ENCODE measurements around the gene RANBP3L. TPM values are rescaled to one million over a fixed set of nuclear protein-coding genes. Genes with fewer than 3 reads are reported as not detected.

The RANBP3L gene
- total and polyA plus RNA-seq, 4 donors = 0.33 to 9.2 (median 2.1) TPM

DNA sequence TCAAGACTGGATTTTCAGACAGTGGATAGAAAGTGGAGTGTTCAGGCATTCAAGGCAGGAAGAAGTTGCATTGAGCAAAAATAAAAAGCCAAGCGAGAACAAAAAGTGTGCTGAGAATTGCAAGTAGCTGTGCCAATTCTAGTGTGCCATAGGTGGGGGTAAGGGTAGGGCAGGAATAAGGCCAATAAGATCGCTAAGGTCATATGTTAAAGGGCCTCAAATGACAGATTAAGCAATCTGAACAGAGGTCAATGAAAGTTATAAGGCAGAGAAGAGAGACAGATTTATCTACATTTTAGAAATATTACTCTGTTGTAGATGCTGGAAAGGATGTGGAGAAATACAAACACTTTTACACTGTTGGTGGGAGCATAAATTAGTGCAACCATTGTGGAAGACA lies 96.4 kb downstream of the RANBP3L start:
- Histone ChIP-seq H3K9me3 (ENCODE audit: control insufficient read depth in 4 of 4, low read length in 3 of 4) (no peaks in the 10 kb centered on the region), H3K36me3 (ENCODE audit: control insufficient read depth in 4 of 4, insufficient read depth in 3 of 4, low read depth in 1 of 4, low read length in 3 of 4) (peaks cover 0 to 49% (median 32%) of the 10 kb centered on the region in 4 donors), H3K4me3 (ENCODE audit: low read depth in 1 of 3, low read length in 3 of 3) (no peak overlapping the region), H3K9ac (ENCODE audit: low read depth in 1 of 2, low read length in 2 of 2) (no peak overlapping the region), H3K27ac (ENCODE audit: low read depth in 1 of 2, low read length in 2 of 2) (no peak overlapping the region), H3K4me1 (ENCODE audit: control insufficient read depth in 4 of 4, insufficient read depth in 4 of 4, low read length in 3 of 4) (peaks cover 0 to 9% (median 5%) of the 10 kb centered on the region in 4 donors), H3K27me3 (ENCODE audit: control insufficient read depth in 4 of 4, insufficient read depth in 4 of 4, low read length in 3 of 4) (no peaks in the 10 kb centered on the region)
- WGBS = 44% methylated on average over 2 of the region's 2 CpGs
- TF ChIP-seq FOXA1 (IDR thresholded peaks at IDR 0.05) = no peak
- peak; percentile 47 to 57 for TF ChIP-seq HNF4A (conservative IDR thresholded peaks at IDR 0.05)
- TF ChIP-seq, protein P1, sequence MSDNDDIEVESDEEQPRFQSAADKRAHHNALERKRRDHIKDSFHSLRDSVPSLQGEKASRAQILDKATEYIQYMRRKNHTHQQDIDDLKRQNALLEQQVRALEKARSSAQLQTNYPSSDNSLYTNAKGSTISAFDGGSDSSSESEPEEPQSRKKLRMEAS (IDR thresholded peaks at IDR 0.05) = peak; percentile 12
- TF ChIP-seq RAD21 (IDR thresholded peaks at IDR 0.05) = peak in 1 of 2 donors; percentile 32
- TF ChIP-seq TAF1 (conservative IDR thresholded peaks at IDR 0.05) = no peak
- peak; percentile 48 for TF ChIP-seq NR2F2 (IDR thresholded peaks at IDR 0.05)
- TF ChIP-seq RXRA (IDR thresholded peaks at IDR 0.05) = peak; percentile 55 to 60
- DNase-seq (ENCODE audit: low spot score) = no peak

DNA sequence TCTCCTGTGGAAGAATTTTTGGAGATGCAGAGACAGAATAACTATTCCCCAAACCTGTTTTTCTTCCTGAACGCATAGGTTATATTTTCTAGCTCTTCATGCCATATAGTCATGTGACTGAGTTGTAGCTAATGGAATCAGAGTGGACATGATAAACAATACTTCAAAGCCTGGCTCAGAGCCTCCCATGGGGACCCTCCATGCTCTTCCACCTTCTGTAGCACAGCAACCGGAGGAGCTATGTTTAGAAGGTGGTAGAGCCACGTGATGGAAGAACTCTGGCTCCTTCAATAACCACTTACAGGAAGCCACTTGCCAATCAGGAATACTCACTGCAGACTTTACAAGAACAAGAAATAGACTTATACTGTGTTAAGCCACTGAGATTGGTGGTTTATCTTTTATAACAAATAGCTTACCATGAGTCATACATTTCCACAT lies 99.2 kb downstream of the RANBP3L start:
- WGBS = 82% methylated on average over 3 of the region's 3 CpGs
- H3K4me1 ChIP-seq (ENCODE audit: control insufficient read depth in 4 of 4, insufficient read depth in 4 of 4, low read length in 3 of 4) = peaks cover 0 to 6% (median 5%) of the 10 kb centered on the region in 4 donors
- H3K27ac ChIP-seq (ENCODE audit: low read depth in 1 of 2, low read length in 2 of 2) = no peak overlapping the region
- no peaks in the 10 kb centered on the region for H3K9me3 ChIP-seq (ENCODE audit: control insufficient read depth in 4 of 4, low read length in 3 of 4)
- DNase-seq (ENCODE audit: low spot score) = no peak
- H3K4me3 ChIP-seq (ENCODE audit: low read depth in 1 of 3, low read length in 3 of 3) = no peak overlapping the region
- peaks cover 0 to 63% (median 44%) of the 10 kb centered on the region in 4 donors for H3K36me3 ChIP-seq (ENCODE audit: control insufficient read depth in 4 of 4, insufficient read depth in 3 of 4, low read depth in 1 of 4, low read length in 3 of 4)
- H3K9ac ChIP-seq (ENCODE audit: low read depth in 1 of 2, low read length in 2 of 2) = no peak overlapping the region
- H3K27me3 ChIP-seq (ENCODE audit: control insufficient read depth in 4 of 4, insufficient read depth in 4 of 4, low read length in 3 of 4) = no peaks in the 10 kb centered on the region
- TF ChIP-seq, protein P2, sequence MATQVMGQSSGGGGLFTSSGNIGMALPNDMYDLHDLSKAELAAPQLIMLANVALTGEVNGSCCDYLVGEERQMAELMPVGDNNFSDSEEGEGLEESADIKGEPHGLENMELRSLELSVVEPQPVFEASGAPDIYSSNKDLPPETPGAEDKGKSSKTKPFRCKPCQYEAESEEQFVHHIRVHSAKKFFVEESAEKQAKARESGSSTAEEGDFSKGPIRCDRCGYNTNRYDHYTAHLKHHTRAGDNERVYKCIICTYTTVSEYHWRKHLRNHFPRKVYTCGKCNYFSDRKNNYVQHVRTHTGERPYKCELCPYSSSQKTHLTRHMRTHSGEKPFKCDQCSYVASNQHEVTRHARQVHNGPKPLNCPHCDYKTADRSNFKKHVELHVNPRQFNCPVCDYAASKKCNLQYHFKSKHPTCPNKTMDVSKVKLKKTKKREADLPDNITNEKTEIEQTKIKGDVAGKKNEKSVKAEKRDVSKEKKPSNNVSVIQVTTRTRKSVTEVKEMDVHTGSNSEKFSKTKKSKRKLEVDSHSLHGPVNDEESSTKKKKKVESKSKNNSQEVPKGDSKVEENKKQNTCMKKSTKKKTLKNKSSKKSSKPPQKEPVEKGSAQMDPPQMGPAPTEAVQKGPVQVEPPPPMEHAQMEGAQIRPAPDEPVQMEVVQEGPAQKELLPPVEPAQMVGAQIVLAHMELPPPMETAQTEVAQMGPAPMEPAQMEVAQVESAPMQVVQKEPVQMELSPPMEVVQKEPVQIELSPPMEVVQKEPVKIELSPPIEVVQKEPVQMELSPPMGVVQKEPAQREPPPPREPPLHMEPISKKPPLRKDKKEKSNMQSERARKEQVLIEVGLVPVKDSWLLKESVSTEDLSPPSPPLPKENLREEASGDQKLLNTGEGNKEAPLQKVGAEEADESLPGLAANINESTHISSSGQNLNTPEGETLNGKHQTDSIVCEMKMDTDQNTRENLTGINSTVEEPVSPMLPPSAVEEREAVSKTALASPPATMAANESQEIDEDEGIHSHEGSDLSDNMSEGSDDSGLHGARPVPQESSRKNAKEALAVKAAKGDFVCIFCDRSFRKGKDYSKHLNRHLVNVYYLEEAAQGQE (IDR thresholded peaks at IDR 0.05) = no peak
- TF ChIP-seq HNF4G (IDR thresholded peaks at IDR 0.05) (no peak), FOXA2 (IDR thresholded peaks at IDR 0.05) (no peak), TAF1 (conservative IDR thresholded peaks at IDR 0.05) (no peak), JUND (IDR thresholded peaks at IDR 0.05) (no peak)
- TF ChIP-seq, protein P1 (IDR thresholded peaks at IDR 0.05) = no peak

DNA sequence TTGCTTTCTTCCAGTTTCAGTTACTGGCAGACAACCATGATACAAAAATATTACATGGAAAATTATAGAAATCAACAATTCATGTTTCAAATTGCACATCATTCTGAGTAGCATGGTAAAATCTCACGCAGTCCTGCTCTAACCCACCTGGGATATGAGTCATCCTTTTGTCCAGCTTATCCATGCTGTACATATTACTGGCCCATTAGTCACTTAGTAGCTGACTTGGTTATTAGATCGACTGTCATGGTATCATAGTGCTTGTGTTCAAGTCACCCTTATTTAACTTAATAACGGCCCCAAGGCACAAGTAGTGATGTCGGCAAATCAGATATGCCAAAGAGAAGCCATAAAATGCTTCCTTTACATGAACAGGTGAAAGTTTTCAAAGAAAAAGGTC lies 101.2 kb downstream of the RANBP3L start:
- WGBS = 90% methylated on average over 4 of the region's 4 CpGs
- H3K9me3 ChIP-seq (ENCODE audit: control insufficient read depth in 4 of 4, low read length in 3 of 4) = no peaks in the 10 kb centered on the region
- H3K27ac ChIP-seq (ENCODE audit: low read depth in 1 of 2, low read length in 2 of 2) = no peak overlapping the region
- TF ChIP-seq GABPA (IDR thresholded peaks at IDR 0.05 in 1 of 2, conservative IDR thresholded peaks at IDR 0.05 in 1 of 2) (no peak), HNF4G (IDR thresholded peaks at IDR 0.05) (no peak), EGR1 (IDR thresholded peaks at IDR 0.05; ENCODE audit: low read depth in 2 of 2) (no peak)
- TF ChIP-seq, protein P3, sequence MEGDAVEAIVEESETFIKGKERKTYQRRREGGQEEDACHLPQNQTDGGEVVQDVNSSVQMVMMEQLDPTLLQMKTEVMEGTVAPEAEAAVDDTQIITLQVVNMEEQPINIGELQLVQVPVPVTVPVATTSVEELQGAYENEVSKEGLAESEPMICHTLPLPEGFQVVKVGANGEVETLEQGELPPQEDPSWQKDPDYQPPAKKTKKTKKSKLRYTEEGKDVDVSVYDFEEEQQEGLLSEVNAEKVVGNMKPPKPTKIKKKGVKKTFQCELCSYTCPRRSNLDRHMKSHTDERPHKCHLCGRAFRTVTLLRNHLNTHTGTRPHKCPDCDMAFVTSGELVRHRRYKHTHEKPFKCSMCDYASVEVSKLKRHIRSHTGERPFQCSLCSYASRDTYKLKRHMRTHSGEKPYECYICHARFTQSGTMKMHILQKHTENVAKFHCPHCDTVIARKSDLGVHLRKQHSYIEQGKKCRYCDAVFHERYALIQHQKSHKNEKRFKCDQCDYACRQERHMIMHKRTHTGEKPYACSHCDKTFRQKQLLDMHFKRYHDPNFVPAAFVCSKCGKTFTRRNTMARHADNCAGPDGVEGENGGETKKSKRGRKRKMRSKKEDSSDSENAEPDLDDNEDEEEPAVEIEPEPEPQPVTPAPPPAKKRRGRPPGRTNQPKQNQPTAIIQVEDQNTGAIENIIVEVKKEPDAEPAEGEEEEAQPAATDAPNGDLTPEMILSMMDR (IDR thresholded peaks at IDR 0.05; ENCODE audit: low read depth, low read length, missing input control) = no peak
- TF ChIP-seq, protein P4, sequence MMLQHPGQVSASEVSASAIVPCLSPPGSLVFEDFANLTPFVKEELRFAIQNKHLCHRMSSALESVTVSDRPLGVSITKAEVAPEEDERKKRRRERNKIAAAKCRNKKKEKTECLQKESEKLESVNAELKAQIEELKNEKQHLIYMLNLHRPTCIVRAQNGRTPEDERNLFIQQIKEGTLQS (IDR thresholded peaks at IDR 0.05) = no peak
- TF ChIP-seq, protein P5, sequence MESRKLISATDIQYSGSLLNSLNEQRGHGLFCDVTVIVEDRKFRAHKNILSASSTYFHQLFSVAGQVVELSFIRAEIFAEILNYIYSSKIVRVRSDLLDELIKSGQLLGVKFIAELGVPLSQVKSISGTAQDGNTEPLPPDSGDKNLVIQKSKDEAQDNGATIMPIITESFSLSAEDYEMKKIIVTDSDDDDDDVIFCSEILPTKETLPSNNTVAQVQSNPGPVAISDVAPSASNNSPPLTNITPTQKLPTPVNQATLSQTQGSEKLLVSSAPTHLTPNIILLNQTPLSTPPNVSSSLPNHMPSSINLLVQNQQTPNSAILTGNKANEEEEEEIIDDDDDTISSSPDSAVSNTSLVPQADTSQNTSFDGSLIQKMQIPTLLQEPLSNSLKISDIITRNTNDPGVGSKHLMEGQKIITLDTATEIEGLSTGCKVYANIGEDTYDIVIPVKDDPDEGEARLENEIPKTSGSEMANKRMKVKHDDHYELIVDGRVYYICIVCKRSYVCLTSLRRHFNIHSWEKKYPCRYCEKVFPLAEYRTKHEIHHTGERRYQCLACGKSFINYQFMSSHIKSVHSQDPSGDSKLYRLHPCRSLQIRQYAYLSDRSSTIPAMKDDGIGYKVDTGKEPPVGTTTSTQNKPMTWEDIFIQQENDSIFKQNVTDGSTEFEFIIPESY (IDR thresholded peaks at IDR 0.05) = no peak
- H3K27me3 ChIP-seq (ENCODE audit: control insufficient read depth in 4 of 4, insufficient read depth in 4 of 4, low read length in 3 of 4) = no peaks in the 10 kb centered on the region
- H3K36me3 ChIP-seq (ENCODE audit: control insufficient read depth in 4 of 4, insufficient read depth in 3 of 4, low read depth in 1 of 4, low read length in 3 of 4) = peaks cover 0 to 67% (median 55%) of the 10 kb centered on the region in 4 donors
- H3K9ac ChIP-seq (ENCODE audit: low read depth in 1 of 2, low read length in 2 of 2) = no peak overlapping the region
- peaks cover 0 to 6% (median 5%) of the 10 kb centered on the region in 4 donors for H3K4me1 ChIP-seq (ENCODE audit: control insufficient read depth in 4 of 4, insufficient read depth in 4 of 4, low read length in 3 of 4)
- no peak for DNase-seq (ENCODE audit: low spot score)
- no peak overlapping the region for H3K4me3 ChIP-seq (ENCODE audit: low read depth in 1 of 3, low read length in 3 of 3)

All from liver (tissue), 9 donors.